GM19463 (cell line): ENCODE data around the gene IRF9.

ENCODE experiments used
- ATAC-seq: cut with Tn5 transposase; IDR thresholded peaks from one replicate; pipeline ENCODE4 v1.9.1; 2021; ENCODE audit warnings: mild to moderate bottlenecking, moderate library complexity; ENCODE audit not compliant: unreplicated experiment

IRF9 gene

DNA sequence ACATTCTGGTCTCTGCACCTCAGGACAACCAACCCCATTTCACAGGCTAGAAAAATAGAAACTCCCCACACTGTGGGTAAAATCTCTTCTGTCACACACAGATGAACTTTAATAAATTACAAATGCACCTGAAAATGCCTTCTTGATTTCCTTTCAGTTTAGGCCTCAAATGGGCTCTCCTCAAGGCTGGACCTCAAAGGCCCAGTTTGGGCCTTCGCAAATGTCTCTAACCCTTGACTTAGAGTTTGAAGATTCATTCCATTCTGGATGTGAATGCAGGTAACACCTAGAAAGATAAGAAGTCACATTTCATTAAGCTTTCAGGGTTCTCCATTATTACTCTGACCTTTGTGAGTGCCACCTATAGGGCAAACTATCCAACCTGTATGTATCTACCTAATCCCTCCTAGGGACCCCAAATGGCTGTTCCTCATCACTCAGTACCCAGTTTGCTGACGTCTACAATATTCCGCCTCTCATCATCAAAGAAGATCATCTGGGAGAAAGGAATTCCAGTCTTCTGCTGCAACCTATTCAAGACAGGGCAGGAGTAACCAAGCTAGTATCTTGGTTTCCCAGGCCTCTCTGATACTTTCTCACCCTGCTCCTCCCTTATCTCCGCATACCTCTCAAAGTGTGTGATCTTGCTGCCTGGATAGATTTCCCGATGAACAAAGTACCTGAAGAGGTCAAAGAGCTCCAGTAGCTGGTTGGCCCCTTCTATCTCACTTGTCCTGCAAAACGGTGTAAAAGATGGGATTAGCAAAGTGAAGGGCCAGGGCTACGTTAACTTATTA lies 53.0 kb downstream of the IRF9 start:
- ATAC-seq: no peak

GRCh38 chr14:24215495-24216344 lies 54.7 kb downstream of the IRF9 start, which contains the start of gene MDP1:
Gene MDP1 (minus strand): TSS chr14:24216066. CDS start chr14:24215955, 111 bp downstream.
- peak; percentile 70 for ATAC-seq
